A172 (cell line): ENCODE results near the gene POU5F1. TPM values are rescaled to one million over a fixed set of nuclear protein-coding genes. Genes with fewer than 3 reads are reported as not detected.
"Not testable (repeated sequence)": the region's sequence is repeated elsewhere in the genome, so short reads cannot be mapped to it uniquely, and the experiment has no call there.

Experiments used
- DNase-seq: peaks from one replicate; pipeline ENCODE4 v3.0.0-alpha.2; 2015; ENCODE audit warnings: low spot score
- total RNA-seq: library from RNA; depleted of rRNA; stranded (reverse); fragments of >200 nt; shearing (Covaris generic); gene quantifications from 2 replicates; pipeline ENCODE4 v1.2.3, GENCODE V29; 2014; rRNA removed

POU5F1 gene
- not detected in 2 replicates for total RNA-seq

GRCh38 chr6:31170600-31170881 lies at the start of gene POU5F1:
Gene POU5F1, minus strand, starts transcription at chr6:31170682. Its CDS starts 62 bp downstream, at chr6:31170620.
- DNase-seq, result no peak

GRCh38 chr6:31216208-31216898 lies 45.9 kb upstream of the POU5F1 start:
- no peak for DNase-seq

- DNase-seq, result not testable (repeated sequence)
Measured at GRCh38 chr6:31215216-31215615, 44.7 kb upstream of the POU5F1 start.

GRCh38 chr6:31214516-31214915 lies 44.0 kb upstream of the POU5F1 start:
- DNase-seq, result no peak

- no peak for DNase-seq
Measured at GRCh38 chr6:31210741-31211532, 40.5 kb upstream of the POU5F1 start.

GRCh38 chr6:31210123-31210522 lies 39.6 kb upstream of the POU5F1 start:
- no peak for DNase-seq

- no peak for DNase-seq
Measured at GRCh38 chr6:31209137-31209536, 38.7 kb upstream of the POU5F1 start.

GRCh38 chr6:31208506-31208905 lies 38.0 kb upstream of the POU5F1 start:
- DNase-seq, result no peak

GRCh38 chr6:31205638-31206037 lies 35.2 kb upstream of the POU5F1 start:
- no peak for DNase-seq

- DNase-seq, result no peak
Measured at GRCh38 chr6:31204751-31205145, 34.3 kb upstream of the POU5F1 start.

GRCh38 chr6:31203345-31203979 lies 33.0 kb upstream of the POU5F1 start:
- peak; percentile 82 for DNase-seq

- no peak for DNase-seq
Measured at GRCh38 chr6:31202259-31203166, 32.0 kb upstream of the POU5F1 start.

- not testable (repeated sequence) for DNase-seq
Measured at GRCh38 chr6:31199105-31199452, 28.6 kb upstream of the POU5F1 start.

- peak; percentile 86 for DNase-seq
Measured at GRCh38 chr6:31197559-31198305, 27.2 kb upstream of the POU5F1 start.

- peak; percentile 18 for DNase-seq
Measured at GRCh38 chr6:31196251-31197022, 26.0 kb upstream of the POU5F1 start.

- not testable (repeated sequence) for DNase-seq
Measured at GRCh38 chr6:31195308-31195979, 25.0 kb upstream of the POU5F1 start.

- no peak for DNase-seq
Measured at GRCh38 chr6:31194061-31194834, 23.8 kb upstream of the POU5F1 start.

GRCh38 chr6:31193206-31193605 lies 22.7 kb upstream of the POU5F1 start:
- no peak for DNase-seq
